A673 (cell line): ENCODE measurements around the gene CAMK2A. TPM values are rescaled to one million over a fixed set of nuclear protein-coding genes. Genes with fewer than 3 reads are reported as not detected.

Experiments
- BruUV-seq: library from RNA; stranded (reverse); fragments of 400-500 nt; replicated peaks from 2 replicates; lab custom pipeline; 2021; lab: Mats Ljungman, UMichigan
- CTCF ChIA-PET: fragments of 300-600 bp; sonication (Branson Sonifier 250); formaldehyde crosslinking; loops from one replicate; lab custom pipeline; 2022; ENCODE audit warnings: antibody characterized with exemption; lab: Charles Lee
- POLR2A ChIA-PET: fragments of 300-600 bp; sonication (Branson Sonifier 250); formaldehyde crosslinking; loops from one replicate; lab custom pipeline; 2022; ENCODE audit warnings: antibody characterized with exemption; ENCODE audit not compliant: low non-redundant PET; lab: Charles Lee
- DNase-seq: peaks from one replicate; pipeline ENCODE4 v3.0.0-alpha.2; 2015; ENCODE audit warnings: low spot score
- H3K27ac ChIP-seq: fragments of 200-600 bp; sonication (generic); 2 replicates; pipeline ENCODE4 v1.5.1; 2016; ENCODE audit warnings: mixed run types, low read depth, mild to moderate bottlenecking, mixed read lengths, antibody characterized with exemption, low read length; ENCODE audit not compliant: poor library complexity, severe bottlenecking
- H3K27me3 ChIP-seq: fragments of 200-600 bp; sonication (generic); replicated peaks from 2 replicates; pipeline ENCODE4 v1.6.1; 2017; ENCODE audit warnings: mixed run types, low read depth, mild to moderate bottlenecking, mixed read lengths, antibody characterized with exemption, low read length; ENCODE audit not compliant: insufficient read depth, poor library complexity
- H3K36me3 ChIP-seq: fragments of 200-600 bp; sonication (generic); 2 replicates; pipeline ENCODE4 v1.6.1; 2016; ENCODE audit warnings: mixed run types, mild to moderate bottlenecking, mixed read lengths, antibody characterized with exemption, low read length; ENCODE audit not compliant: insufficient read depth, poor library complexity, severe bottlenecking
- H3K4me1 ChIP-seq: fragments of 200-600 bp; sonication (generic); 2 replicates; pipeline ENCODE4 v1.6.1; 2017; ENCODE audit warnings: mixed run types, mild to moderate bottlenecking, mixed read lengths, antibody characterized with exemption, low read length; ENCODE audit not compliant: insufficient read depth, poor library complexity, severe bottlenecking
- H3K4me3 ChIP-seq: fragments of 200-600 bp; sonication (generic); 2 replicates; pipeline ENCODE4 v1.5.1; 2016; ENCODE audit warnings: low read depth, mixed run types, mild to moderate bottlenecking, mixed read lengths, low read length; ENCODE audit not compliant: poor library complexity, severe bottlenecking
- H3K9me3 ChIP-seq: fragments of 200-600 bp; sonication (generic); 2 replicates; pipeline ENCODE4 v1.6.1; 2016; ENCODE audit warnings: mixed run types, low read depth, mild to moderate bottlenecking, mixed read lengths, antibody characterized with exemption, low read length; ENCODE audit not compliant: poor library complexity, severe bottlenecking
- EZH2 ChIP-seq: fragments of 200-600 bp; sonication (generic); IDR thresholded peaks from 2 replicates; pipeline ENCODE4 v1.6.1; 2017; ENCODE audit warnings: borderline replicate concordance, low read depth, mild to moderate bottlenecking, mixed read lengths, antibody characterized with exemption, low read length; ENCODE audit not compliant: poor library complexity, severe bottlenecking
- intact Hi-C: fragments of 100-400 bp; cut with micrococcal nuclease; formaldehyde crosslinking; loops from one replicate; pipeline ENCODE4 v1.10.0; 2022; ENCODE audit not compliant: unreplicated experiment
- total RNA-seq: library from RNA; stranded (reverse); gene quantifications from 2 replicates; pipeline ENCODE4 v1.2.3, GENCODE V29; 2021
- TF ChIP-seq, protein P1 (sequence below): fragments of 300-800, 200-600 bp; sonication (generic); conservative IDR thresholded peaks from 2 replicates; pipeline ENCODE4 v1.5.1; 2017; ENCODE audit warnings: low read depth, mild to moderate bottlenecking, antibody characterized with exemption, low read length, moderate library complexity, mixed read lengths

Gene CAMK2A
- total RNA-seq, 1 experiment from 2014 or later, result not detected

- intact Hi-C loops, result no loop called here
- ChIA-PET CTCF (interaction anchor here (0.6 kb wide), 1 partner anchor 77 kb away, joined by 3 read pairs; no protein-coding TSS in a partner anchor), POLR2A (interaction anchor here (0.6 kb wide), 1 partner anchor 21 kb away, joined by 3 read pairs; no protein-coding TSS in a partner anchor)
- peaks cover 20% of the 10 kb centered on the region for H3K4me1 ChIP-seq
- H3K36me3 ChIP-seq, result no peaks in the 10 kb centered on the region
- H3K4me3 ChIP-seq, result no peak overlapping the region
- no TSS peak for BruUV-seq
- no peak overlapping the region for H3K27ac ChIP-seq
- DNase-seq, result no peak
- no peak for TF ChIP-seq EZH2
- TF ChIP-seq, protein P1, sequence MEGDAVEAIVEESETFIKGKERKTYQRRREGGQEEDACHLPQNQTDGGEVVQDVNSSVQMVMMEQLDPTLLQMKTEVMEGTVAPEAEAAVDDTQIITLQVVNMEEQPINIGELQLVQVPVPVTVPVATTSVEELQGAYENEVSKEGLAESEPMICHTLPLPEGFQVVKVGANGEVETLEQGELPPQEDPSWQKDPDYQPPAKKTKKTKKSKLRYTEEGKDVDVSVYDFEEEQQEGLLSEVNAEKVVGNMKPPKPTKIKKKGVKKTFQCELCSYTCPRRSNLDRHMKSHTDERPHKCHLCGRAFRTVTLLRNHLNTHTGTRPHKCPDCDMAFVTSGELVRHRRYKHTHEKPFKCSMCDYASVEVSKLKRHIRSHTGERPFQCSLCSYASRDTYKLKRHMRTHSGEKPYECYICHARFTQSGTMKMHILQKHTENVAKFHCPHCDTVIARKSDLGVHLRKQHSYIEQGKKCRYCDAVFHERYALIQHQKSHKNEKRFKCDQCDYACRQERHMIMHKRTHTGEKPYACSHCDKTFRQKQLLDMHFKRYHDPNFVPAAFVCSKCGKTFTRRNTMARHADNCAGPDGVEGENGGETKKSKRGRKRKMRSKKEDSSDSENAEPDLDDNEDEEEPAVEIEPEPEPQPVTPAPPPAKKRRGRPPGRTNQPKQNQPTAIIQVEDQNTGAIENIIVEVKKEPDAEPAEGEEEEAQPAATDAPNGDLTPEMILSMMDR, result no peak
- H3K27me3 ChIP-seq, result no peaks in the 10 kb centered on the region
- no peaks in the 10 kb centered on the region for H3K9me3 ChIP-seq
Measured at GRCh38 chr5:150304481-150305081, 15.0 kb upstream of the CAMK2A start.

DNA sequence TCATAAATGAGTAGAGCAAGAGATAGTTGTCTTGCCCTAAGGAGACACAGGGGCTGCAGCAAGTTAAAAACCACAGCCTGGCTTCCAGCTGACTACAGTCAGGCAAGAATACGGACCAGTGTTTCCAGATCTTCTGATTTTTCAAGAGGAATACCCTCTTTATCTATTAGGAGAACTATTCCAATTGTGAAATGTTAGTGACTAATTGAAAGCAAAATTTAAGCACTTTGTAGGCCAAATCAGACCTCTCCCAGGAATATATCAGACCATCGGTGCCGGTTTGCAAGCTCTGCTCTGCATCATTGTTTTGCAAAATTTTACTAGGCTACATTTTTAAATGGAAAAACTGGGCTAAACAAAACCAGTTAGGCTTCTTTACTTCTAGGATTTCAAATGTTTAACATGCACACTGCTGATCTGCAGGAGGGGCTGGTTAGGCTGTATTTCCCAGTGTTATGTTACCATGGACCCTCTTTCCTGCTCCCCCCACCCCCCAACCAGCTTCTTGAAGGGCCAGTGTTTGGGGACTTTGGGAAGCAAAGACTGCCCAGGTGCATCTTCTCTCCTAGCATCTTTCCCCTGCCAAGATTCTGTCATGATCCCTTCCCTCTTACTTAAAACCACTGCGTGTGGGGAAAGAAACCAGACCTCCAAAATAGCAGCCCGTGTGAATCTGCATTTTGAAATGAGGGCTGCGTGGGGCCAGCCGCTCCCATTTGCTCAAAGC lies 14.2 kb upstream of the CAMK2A start:
- Histone ChIP-seq H3K9me3 (no peaks in the 10 kb centered on the region), H3K27me3 (no peaks in the 10 kb centered on the region), H3K27ac (no peak overlapping the region), H3K36me3 (no peaks in the 10 kb centered on the region), H3K4me1 (peaks cover 26% of the 10 kb centered on the region), H3K4me3 (no peak overlapping the region)
- ChIA-PET CTCF (no interaction called here), POLR2A (interaction anchor here (0.6 kb wide), 1 partner anchor 22 kb away, joined by 3 read pairs; no protein-coding TSS in a partner anchor)
- intact Hi-C loops, result no loop called here
- DNase-seq, result no peak
- no TSS peak for BruUV-seq
- TF ChIP-seq, protein P1, result no peak
- no peak for TF ChIP-seq EZH2

DNA sequence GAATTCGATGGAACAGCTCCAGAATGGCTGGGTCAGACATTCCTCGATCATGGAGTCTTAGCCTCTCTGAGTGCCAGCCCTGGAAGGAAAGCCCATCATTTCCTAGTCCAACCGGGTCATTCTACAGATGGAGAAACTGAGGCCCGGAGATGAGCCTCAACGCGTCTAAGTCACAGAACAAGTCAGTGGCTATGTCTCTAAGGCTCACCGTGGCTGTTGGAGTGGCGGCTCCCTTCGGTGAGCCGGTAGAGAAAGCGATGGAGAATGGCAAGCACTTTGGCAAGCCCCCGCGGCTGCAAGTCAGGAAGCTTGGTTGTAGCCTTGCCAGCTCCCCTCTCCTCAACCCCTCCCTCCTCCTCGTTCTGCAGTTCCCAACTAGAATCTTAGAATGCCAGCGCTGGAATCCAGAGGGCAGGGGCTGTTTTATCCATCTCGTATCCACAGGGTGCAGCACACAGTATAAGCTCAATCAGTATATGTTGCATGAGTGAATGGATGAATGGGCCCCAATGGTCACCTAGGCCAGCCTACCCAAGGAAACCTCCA lies 13.6 kb upstream of the CAMK2A start:
- H3K9me3 ChIP-seq, result no peaks in the 10 kb centered on the region
- ChIA-PET POLR2A (no interaction called here), CTCF (no interaction called here)
- no peaks in the 10 kb centered on the region for H3K36me3 ChIP-seq
- BruUV-seq, result no TSS peak
- intact Hi-C loops, result no loop called here
- no peak for TF ChIP-seq EZH2
- TF ChIP-seq, protein P1, result no peak
- peak overlapping the region; percentile 28 for H3K4me3 ChIP-seq
- H3K27me3 ChIP-seq, result no peaks in the 10 kb centered on the region
- no peak overlapping the region for H3K27ac ChIP-seq
- no peak for DNase-seq
- peaks cover 30% of the 10 kb centered on the region for H3K4me1 ChIP-seq
